ENCODE results near the gene GGA3.

GGA3 gene

GRCh38 chr17:75244133-75244866 is 17.1 kb downstream of the GGA3 start:
- DNase-seq, result no peak

GRCh38 chr17:75242461-75243042 is 18.9 kb downstream of the GGA3 start:
- DNase-seq, result no peak

- DNase-seq, result no peak
Observed at GRCh38 chr17:75241996-75242460, 19.4 kb downstream of the GGA3 start.

GRCh38 chr17:75241502-75241901 is 19.9 kb downstream of the GGA3 start:
- no peak for DNase-seq

- no peak for DNase-seq
Observed at GRCh38 chr17:75241143-75241430, 20.3 kb downstream of the GGA3 start.

GRCh38 chr17:75240394-75241142 is 20.8 kb downstream of the GGA3 start:
- DNase-seq, result peak; percentile 36

- DNase-seq, result no peak
Observed at GRCh38 chr17:75239778-75240393, 21.5 kb downstream of the GGA3 start.

- DNase-seq, result no peak
Observed at GRCh38 chr17:75239214-75239613, 22.2 kb downstream of the GGA3 start.

- peak; percentile 69 for DNase-seq
Observed at GRCh38 chr17:75238684-75239191, 22.7 kb downstream of the GGA3 start.

GRCh38 chr17:75238020-75238580 is 23.3 kb downstream of the GGA3 start:
- DNase-seq, result no peak

GRCh38 chr17:75237100-75238014 is 24.0 kb downstream of the GGA3 start:
- DNase-seq, result no peak

- DNase-seq, result no peak
Observed at GRCh38 chr17:75232786-75233185, 28.6 kb downstream of the GGA3 start.

- no peak for DNase-seq
Observed at GRCh38 chr17:75231741-75232464, 29.5 kb downstream of the GGA3 start.

- DNase-seq, result no peak
Observed at GRCh38 chr17:75231071-75231470, 30.3 kb downstream of the GGA3 start.

GRCh38 chr17:75228847-75229246 is 32.6 kb downstream of the GGA3 start:
- DNase-seq, result no peak

GRCh38 chr17:75228305-75228704 is 33.1 kb downstream of the GGA3 start:
- no peak for DNase-seq

GRCh38 chr17:75227729-75228128 is 33.7 kb downstream of the GGA3 start:
- DNase-seq, result no peak

- DNase-seq, result no peak
Observed at GRCh38 chr17:75225016-75225415, 36.4 kb downstream of the GGA3 start.

- DNase-seq, result no peak
Observed at GRCh38 chr17:75219815-75220214, 41.6 kb downstream of the GGA3 start.

- DNase-seq, result no peak
Observed at GRCh38 chr17:75218131-75218530, 43.3 kb downstream of the GGA3 start.

GRCh38 chr17:75209061-75209460 is 52.3 kb downstream of the GGA3 start:
- no peak for DNase-seq
